HG03060 (cell line): Measurements from ENCODE around the gene ACTG2.

ENCODE experiments used
- ATAC-seq: cut with Tn5 transposase; IDR thresholded peaks from one replicate; pipeline ENCODE4 v1.9.1; 2021; ENCODE audit warnings: low read depth, moderate number of reproducible peaks; ENCODE audit not compliant: unreplicated experiment

ACTG2 gene

GRCh38 chr2:73962798-73963197 is 70.0 kb downstream of the ACTG2 start:
- ATAC-seq, result no peak

GRCh38 chr2:73963385-73964120 is 70.7 kb downstream of the ACTG2 start:
- no peak for ATAC-seq

- no peak for ATAC-seq
Observed at GRCh38 chr2:73964223-73964622, 71.4 kb downstream of the ACTG2 start.

- no peak for ATAC-seq
Observed at GRCh38 chr2:73965053-73965452, 72.2 kb downstream of the ACTG2 start.

GRCh38 chr2:73968357-73968937 is 75.6 kb downstream of the ACTG2 start:
- no peak for ATAC-seq

- ATAC-seq, result no peak
Observed at GRCh38 chr2:73969356-73969755, 76.5 kb downstream of the ACTG2 start.
